CD4-positive, alpha-beta T cell treated with Interleukin-17A for 4 hours (primary cell): ENCODE results near the gene ARID1B.

ENCODE experiments used
- DNase-seq: peaks from one replicate; pipeline ENCODE4 v3.0.0-alpha.2; 2020; ENCODE audit warnings: mixed read lengths

Gene ARID1B

GRCh38 chr6:157203312-157203744 is 426.1 kb downstream of the ARID1B start:
- DNase-seq = no peak

DNA sequence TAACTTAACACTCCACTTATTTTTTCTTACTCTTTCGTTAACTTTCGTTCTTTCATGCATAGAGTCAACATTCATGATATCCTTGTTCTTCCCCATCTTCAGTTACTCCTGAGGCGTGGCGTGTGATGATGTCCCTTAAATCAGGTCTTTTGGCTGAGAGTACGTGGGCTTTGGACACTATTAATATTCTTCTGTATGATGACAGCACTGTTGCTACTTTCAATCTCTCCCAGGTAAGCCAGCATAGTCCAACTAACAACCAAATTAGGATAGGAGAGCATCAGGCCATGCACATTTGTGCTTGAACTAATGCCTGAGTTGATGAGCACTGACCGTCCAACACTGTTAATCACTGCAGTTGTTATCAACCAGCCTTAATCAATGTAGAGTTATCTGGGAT is 426.6 kb downstream of the ARID1B start:
- no peak for DNase-seq

DNA sequence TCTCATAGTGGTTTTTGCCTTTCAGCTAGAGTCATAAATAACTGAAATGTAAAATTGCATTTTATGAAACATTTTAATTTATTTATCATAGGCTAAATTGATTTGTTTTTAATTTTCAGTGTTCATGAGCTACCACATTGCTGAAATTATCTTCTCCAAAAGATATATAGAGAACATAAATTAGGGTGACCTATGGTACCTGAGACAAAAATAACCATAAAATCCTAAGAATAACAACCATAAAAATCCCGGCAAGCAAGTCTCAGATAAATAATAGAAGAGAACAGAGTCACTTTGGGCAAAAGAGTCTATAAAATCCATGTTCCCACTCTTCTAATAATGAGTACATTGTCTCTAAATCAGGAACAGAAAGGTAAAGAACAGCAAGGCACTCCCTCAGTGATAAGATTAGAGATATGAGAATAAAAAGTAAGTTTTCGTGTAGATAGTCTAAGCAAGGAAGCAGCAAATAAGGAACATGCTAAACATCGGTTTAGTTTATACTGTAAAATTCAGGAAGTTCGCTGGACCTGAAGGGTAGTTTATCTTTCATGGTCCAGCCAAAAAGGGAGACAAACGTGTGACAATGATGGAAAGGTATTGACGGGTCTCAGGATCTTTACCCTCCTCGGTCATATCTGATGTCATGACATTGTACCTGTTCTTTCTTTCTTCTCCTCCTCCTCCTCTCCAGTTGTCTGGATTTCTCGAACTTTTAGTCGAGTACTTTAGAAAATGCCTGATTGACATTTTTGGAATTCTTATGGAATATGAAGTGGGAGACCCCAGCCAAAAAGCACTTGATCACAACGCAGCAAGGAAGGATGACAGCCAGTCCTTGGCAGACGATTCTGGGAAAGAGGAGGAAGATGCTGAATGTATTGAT is 428.5 kb downstream of the ARID1B start:
- DNase-seq = no peak

DNA sequence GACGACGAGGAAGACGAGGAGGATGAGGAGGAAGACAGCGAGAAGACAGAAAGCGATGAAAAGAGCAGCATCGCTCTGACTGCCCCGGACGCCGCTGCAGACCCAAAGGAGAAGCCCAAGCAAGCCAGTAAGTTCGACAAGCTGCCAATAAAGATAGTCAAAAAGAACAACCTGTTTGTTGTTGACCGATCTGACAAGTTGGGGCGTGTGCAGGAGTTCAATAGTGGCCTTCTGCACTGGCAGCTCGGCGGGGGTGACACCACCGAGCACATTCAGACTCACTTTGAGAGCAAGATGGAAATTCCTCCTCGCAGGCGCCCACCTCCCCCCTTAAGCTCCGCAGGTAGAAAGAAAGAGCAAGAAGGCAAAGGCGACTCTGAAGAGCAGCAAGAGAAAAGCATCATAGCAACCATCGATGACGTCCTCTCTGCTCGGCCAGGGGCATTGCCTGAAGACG is 429.2 kb downstream of the ARID1B start:
- no peak for DNase-seq

DNA sequence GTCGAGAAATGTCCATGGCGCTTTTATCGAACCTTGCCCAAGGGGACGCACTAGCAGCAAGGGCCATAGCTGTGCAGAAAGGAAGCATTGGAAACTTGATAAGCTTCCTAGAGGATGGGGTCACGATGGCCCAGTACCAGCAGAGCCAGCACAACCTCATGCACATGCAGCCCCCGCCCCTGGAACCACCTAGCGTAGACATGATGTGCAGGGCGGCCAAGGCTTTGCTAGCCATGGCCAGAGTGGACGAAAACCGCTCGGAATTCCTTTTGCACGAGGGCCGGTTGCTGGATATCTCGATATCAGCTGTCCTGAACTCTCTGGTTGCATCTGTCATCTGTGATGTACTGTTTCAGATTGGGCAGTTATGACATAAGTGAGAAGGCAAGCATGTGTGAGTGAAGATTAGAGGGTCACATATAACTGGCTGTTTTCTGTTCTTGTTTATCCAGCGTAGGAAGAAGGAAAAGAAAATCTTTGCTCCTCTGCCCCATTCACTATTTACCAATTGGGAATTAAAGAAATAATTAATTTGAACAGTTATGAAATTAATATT is 430.4 kb downstream of the ARID1B start:
- DNase-seq = no peak

- DNase-seq = no peak
These were observed 432.8 kb downstream of the ARID1B start for GRCh38 chr6:157209865-157210530.

DNA sequence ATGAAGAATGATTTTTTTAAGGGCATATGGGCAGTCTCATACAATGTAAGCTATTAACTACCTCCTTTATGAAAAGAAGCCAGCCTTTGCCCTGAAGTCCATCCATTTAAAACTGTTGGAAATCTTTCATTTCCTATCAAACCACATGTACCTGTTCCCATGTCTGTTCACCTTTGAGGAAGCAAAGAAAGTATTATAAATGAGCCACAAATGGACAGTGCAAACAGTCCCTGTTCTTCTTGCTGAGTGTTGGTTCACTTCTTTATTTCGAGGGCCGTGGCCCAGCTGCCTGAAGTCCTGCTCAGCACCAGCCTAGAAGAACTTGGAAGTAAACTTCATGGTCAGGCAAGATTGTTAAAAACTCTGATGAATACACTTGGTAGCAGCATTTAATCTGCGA is 433.8 kb downstream of the ARID1B start:
- no peak for DNase-seq

DNA sequence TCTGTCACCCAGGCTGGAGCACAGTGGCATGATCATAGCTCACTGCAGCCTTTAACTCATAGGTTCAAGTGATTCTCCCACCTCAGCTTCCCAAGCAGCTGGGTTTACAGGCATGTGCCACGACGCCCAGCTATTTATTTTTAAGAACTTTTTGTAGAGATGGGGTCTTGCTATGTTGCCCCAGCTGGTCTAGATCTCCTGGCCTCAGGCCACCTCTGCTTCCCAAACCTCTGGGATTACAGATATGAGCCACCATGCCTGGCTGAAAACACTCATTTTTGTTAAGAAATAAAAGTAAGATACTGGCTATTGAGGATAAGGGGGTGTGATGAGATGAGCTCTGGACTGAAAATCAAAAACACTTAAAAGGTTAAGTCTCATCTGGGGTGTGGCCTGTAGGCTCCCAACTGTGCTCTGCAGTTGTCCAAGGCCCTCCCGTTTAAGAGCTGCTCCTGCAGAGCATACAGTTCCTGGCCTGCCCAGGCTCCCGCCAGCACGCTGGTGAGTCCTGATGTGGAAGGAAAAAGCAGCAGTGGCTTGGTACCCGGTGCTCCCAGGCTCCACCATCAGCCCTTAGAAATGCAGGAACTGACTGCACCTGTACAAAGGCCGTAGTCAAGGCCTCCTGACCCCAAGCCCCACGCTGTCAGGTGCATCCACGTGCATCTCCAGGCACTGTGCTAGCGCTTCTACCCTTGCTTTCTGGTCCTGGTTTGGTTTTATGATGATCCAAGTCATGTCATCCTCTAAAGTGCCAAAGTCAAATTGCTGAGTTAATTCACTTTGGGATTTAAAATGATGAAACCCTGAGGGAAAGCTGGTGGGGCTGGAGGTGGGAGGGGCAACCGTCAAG is 434.7 kb downstream of the ARID1B start:
- no peak for DNase-seq

- no peak for DNase-seq
These were observed 436.2 kb downstream of the ARID1B start for GRCh38 chr6:157213426-157213825.

- no peak for DNase-seq
These were observed 436.9 kb downstream of the ARID1B start for GRCh38 chr6:157213907-157214565.

GRCh38 chr6:157215717-157216116 is 438.5 kb downstream of the ARID1B start:
- no peak for DNase-seq

DNA sequence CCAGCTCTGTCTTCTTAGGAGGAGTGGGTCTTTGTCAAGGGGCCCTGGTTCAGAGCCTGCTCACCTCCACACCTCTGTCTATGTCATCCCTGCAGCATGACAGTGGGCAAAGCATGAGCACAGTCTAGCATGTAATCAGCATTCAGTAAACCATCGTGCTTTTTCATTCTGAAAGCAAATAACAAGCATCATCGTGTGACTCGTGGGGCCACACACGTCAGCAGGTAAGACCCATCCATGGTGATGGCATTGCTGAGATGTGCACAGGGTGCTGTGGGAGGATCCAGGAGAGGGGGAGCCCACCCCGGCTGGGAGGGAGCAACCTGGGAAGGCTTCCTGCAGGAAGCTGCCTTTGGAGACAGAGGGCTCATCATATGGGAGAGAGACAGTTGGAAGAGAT is 439.4 kb downstream of the ARID1B start:
- DNase-seq = no peak

DNA sequence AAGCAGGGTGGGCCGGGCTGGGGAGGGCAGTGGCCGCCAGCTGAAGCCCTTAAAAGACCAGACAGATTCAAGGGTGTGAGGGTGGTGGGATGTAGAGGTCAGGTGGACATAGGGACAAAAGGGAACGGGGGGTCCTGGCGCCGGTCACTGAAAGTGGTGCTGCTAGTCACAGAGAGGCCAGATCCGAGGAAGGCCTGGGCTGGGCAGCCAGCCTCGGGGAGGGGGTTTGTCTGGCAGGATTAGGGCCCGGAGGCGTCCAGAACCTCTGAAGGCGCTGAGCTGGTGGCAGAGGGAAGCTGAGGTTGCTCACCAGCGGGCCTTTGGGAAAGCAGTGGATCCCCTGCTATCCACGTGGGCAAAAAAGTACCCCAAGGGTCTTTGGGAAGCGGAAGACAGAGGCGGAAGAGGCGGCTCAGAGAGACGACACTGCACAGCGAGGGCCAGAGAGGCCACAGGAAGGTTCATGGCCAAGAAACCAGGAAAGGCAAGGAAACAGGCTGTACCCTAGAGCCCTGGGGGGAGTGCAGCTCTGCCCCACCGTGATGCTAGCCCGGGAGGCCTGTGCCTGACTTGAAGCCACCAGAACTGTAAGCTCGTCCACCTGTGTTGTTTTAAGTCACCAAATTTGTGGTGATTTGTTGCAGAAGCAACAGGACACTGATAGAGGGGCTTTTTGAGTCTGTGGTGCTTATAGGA is 440.2 kb downstream of the ARID1B start:
- no peak for DNase-seq

- no peak for DNase-seq
These were observed 440.8 kb downstream of the ARID1B start for GRCh38 chr6:157217894-157218370.

- no peak for DNase-seq
These were observed 441.4 kb downstream of the ARID1B start for GRCh38 chr6:157218371-157219198.

DNA sequence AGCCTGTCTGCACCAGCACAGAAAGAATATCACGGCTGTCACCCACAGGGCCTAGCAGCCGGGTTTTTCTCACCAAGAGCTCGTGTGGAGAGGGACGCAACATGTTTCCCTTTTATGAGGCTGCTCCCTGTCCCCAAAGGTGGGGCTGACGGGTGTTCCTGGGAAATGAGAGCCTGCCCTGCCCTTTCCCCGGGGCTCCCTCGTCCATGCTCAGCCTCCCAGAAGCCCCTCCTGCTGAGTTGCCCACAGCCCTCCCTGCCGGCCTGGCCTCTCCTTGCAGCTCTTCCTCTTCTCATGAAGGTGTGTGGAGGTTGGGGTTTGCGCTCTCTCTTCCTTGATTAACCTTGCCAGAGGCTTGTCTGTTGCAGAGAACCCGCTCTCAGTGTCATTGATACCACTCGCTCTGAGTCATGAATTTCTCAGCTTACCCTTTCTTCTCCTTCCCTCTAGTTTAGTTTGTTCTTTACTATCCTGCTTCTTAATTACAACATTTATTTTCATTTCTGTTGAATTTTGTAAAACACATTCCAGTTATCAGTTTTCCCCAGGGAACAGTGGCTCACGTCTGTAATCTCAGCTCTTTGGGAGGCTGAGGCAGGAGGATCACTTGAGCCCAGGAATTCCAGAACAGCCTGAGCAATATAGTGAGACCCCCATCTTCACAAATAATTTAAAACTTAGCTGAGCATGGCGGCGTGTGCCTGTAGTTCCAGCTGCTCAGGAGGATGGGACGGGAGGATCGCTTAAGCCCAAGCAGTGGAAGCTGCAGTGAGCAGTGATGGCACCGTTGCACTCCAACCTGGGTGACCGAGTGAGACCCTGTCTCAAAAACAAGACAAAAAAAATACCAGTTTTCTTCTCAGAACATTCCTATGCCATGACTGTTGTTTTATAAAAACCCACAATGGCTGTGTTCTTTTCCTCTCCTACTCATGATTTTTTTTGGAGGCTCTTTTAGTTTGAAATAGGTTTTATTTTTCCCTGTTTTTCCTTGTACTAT is 442.3 kb downstream of the ARID1B start:
- no peak for DNase-seq

DNA sequence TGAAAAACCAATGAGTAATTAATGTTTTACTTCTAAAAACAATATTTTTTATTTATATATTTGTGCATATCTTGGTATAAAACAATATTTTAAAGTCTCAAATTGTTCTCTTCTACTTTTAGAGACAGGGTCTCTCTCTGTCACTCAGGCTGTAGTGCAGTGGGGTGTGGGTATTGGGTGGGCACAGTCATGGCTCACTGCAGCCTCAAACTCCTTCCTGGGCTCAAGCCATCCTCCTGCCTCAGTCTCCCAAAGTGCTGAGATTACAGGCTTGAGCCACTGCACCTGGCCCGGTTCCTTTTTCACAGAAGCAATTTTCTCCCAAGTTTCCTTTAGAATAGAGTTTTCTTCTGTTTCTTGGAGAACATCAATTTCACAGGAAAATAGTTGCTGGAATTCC is 443.3 kb downstream of the ARID1B start:
- DNase-seq = no peak

DNA sequence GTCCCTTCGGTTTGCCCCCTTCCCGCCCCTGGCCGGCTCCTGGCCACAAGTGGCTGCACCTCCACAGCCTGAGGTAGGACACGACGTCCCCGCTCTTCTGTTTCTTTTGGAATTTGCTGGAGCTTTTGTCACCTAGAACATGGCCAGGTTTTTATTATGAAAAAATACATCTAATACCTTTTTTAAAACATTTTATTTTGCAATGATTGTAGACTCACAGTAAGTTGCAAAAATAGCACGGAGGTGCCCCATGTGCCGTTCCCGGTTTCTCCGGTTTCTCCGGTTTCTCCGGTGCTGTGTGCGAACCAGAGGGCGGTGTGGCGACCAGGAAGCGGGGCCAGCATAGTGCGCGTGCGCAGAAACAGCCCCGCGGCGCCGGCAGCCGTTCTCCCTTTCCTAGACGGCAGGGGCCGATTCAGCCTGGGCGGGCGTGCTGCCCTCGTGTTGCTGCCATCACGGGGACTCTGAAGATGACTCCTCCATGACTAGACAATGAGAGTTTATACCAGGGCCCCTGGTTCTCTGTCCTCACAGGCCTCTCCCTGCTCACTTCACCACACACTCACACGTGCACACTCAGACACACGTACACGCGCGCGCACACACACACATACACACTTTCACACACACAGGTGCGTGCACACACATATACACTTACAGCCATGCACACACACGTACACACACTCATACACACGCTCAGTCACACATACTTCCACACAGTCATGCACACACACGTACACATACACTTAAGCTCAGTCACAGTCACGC is 444.1 kb downstream of the ARID1B start:
- DNase-seq = peak; percentile 89

- no peak for DNase-seq
These were observed 444.6 kb downstream of the ARID1B start for GRCh38 chr6:157221817-157222175.
